ENCODE measurements around the gene KIFC3.
"Not testable (repeated sequence)": the region's sequence is repeated elsewhere in the genome, so short reads cannot be mapped to it uniquely, and the experiment has no call there.

Gene KIFC3

DNA sequence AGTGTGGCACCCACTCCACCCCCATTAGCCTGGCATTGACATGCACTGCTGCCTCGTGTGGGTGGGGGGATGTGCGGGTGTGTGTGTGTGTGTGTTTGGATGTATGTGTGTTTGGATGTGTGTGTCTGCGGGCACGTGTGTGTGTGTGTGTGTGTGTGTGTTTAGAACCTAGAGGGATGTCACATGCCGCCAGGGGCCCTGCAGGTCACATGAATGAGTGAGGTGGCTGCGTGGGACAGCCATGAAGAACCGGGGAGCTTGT is 57.7 kb downstream of the KIFC3 start:
- no peak for DNase-seq (ENCODE audit: insufficient read length, low spot score)
- FAIRE-seq: peak; percentile 86

- FAIRE-seq (no peak), DNase-seq (ENCODE audit: insufficient read length, low spot score) (no peak)
Observed at GRCh38 chr16:57743886-57744641, 58.2 kb downstream of the KIFC3 start.

DNA sequence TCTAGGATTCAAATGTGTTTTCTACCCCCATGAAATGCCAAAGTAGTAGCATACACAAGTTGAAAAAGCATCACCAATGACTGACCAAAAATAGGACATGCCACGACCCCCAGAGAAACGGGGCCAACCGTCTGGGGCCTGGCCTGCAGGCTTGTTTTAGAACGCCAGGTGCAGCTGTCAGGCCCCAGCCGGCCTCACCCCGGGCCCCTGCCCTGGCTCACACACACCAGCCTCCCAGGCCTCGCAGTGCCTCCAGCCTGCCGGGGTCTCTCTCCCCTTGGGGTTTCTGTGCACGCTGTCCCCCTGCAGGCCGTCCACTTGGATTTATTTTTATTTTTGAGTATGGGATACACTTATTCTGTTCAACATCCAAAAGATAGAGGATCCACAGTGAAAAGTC is 58.8 kb downstream of the KIFC3 start:
- no peak for FAIRE-seq
- no peak for DNase-seq (ENCODE audit: insufficient read length, low spot score)

DNA sequence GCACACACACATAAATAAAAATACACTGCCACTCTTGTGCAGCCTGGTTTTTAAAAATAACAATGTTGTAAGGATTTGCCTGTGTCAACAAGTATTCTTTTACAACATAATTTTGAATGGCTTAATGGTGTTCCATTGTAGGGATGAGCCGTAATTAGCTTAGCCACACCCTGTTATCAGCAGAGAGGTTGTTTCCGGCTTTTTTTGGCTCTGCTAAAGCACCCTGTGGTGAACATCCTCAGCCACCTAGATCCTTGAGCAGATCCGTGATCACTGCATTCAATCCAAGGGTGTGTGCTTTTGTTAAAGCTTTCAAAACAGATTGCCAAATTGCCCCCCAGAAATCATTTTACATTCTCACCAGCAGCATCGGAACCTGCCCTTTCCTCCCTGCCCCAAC is 59.7 kb downstream of the KIFC3 start:
- FAIRE-seq (no peak), DNase-seq (ENCODE audit: insufficient read length, low spot score) (no peak)

- DNase-seq (ENCODE audit: insufficient read length, low spot score) (no peak), FAIRE-seq (no peak)
Observed at GRCh38 chr16:57741660-57742191, 60.6 kb downstream of the KIFC3 start.

- DNase-seq (ENCODE audit: insufficient read length, low spot score) (no peak), FAIRE-seq (no peak)
Observed at GRCh38 chr16:57740423-57741071, 61.7 kb downstream of the KIFC3 start.

GRCh38 chr16:57739756-57740422 is 62.4 kb downstream of the KIFC3 start:
- DNase-seq (ENCODE audit: insufficient read length, low spot score): no peak
- no peak for FAIRE-seq

DNA sequence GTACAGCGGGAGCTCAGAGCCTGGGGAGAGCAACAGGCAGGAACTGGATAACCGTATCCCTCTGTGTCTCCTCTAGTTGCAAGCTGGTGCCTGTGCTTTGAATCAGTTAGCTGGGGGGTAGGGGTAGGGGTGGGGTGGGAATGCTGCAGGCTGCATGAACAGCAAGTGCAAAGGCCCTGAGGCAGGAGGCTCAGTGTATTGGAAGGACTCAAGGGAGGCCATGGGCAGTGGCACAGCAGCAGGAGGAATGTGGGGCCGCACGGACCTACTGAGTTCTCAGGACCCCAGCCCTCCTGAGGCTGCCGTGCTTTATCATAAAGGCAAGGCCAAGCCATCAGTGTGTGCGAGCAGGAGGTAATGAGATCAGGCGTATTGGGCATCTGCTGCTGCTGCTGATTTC is 63.4 kb downstream of the KIFC3 start:
- FAIRE-seq (no peak), DNase-seq (ENCODE audit: insufficient read length, low spot score) (no peak)

DNA sequence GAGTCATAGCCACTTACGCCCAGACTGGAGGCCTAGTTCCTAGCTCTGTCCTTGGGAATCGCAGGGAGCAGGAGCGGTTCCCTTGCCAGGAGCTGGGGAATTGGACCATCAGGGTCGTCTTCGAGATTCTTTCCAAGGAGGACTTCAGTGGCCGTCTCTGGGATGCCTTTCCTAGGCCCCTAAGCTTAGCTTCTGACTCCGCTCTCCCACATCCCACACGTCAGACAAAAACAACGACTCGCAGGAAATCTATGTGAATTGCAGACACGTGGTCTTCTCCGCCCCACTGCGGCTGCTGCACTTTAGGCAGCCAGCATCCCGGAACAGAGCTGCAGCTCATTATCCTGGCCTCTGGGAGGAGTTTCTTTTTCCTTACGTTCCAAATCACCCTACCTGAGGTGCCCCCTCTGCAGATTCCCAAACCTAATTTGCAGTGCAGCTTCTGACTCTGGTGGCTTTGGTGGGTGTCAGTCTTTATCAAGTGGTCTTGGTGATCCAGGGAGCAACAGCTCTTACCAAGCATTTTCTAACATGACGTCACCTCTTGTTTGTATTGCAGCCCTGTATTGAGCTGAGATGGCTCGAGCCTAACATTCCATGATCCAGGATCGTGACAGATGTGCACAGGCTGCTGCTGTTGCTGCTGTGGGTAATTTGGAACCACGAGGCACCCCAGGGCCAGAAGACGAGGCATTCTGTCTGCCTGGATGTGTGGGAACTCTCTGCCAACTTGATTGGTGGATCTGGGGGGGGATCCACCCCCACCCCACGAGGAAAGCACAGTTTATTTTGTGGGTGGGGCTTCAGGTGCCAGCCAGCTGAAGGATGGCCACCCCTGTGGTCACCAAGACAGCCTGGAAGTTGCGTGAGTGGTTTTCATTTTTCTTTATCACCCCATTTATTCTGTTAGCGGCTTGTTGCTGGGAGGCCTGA is 65.6 kb downstream of the KIFC3 start:
- FAIRE-seq (peak; percentile 57), DNase-seq (ENCODE audit: insufficient read length, low spot score) (peak; percentile 42)

DNA sequence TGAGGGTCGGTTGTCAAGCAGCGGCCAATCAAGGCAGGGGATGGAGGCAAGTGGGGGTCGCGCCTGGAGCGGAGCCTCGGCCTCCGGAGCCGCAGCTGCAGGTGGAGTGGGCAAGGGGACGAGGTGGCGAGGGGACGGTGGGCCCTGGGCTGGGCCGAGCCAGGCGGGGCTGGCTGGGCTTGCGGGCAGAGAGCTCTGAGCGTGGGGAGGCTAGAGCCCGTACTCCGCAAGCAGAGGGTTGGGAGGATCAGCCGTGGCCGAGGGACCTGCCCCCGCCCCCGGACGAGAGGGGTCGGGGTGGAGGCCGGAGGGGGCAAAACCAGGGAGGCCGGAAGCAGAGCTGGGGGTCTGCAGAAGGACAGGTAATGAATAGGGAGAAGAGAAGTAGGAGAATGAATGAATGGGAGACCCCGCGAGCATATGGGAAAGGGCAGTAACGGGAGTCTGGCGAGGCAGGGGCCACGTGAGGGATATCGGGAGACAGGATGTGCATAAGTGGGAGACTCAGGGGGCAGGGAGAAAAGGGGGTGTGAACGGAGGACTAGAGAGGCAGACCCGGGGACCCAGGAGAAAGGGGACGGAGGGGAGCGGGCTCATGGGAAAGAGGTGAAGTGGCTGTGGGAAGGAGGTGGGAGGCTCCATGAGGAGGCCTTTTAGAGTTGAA is 66.4 kb downstream of the KIFC3 start, which contains the start of gene KATNB1:
Gene KATNB1 (plus strand): TSS at position 16 of the 664 bp plus-strand sequence. CDS start 1,474 bp downstream, outside the sequence.
- FAIRE-seq (no peak), DNase-seq (ENCODE audit: insufficient read length, low spot score) (no peak)

- FAIRE-seq (peak; percentile 98), DNase-seq (ENCODE audit: insufficient read length, low spot score) (peak; percentile 99)
Observed at GRCh38 chr16:57734925-57735754, 67.2 kb downstream of the KIFC3 start.

GRCh38 chr16:57734308-57734924 is 67.9 kb downstream of the KIFC3 start:
- DNase-seq (ENCODE audit: insufficient read length, low spot score) (no peak), FAIRE-seq (no peak)

- DNase-seq (ENCODE audit: insufficient read length, low spot score) (no peak), FAIRE-seq (no peak)
Observed at GRCh38 chr16:57732714-57733113, 69.6 kb downstream of the KIFC3 start.

DNA sequence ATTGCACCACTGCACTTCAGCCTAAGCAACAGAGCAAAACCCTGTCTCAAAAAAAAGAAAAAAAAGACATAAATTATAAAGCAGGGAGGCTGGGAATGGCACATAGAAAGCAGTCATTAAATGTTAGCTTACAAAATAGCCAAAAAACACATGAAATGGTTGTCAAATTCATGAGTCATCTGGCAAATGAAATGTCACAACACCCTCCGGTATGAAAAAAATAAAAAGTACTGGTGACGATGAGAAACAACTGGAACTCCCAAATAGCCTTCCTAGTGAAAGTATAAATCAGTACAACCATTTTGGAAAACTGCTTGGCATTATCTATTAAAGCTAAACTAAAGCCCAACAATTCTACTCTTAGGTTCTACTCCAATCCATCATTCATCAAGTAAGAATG is 70.3 kb downstream of the KIFC3 start:
- FAIRE-seq (peak; percentile 51), DNase-seq (ENCODE audit: insufficient read length, low spot score) (no peak)

DNA sequence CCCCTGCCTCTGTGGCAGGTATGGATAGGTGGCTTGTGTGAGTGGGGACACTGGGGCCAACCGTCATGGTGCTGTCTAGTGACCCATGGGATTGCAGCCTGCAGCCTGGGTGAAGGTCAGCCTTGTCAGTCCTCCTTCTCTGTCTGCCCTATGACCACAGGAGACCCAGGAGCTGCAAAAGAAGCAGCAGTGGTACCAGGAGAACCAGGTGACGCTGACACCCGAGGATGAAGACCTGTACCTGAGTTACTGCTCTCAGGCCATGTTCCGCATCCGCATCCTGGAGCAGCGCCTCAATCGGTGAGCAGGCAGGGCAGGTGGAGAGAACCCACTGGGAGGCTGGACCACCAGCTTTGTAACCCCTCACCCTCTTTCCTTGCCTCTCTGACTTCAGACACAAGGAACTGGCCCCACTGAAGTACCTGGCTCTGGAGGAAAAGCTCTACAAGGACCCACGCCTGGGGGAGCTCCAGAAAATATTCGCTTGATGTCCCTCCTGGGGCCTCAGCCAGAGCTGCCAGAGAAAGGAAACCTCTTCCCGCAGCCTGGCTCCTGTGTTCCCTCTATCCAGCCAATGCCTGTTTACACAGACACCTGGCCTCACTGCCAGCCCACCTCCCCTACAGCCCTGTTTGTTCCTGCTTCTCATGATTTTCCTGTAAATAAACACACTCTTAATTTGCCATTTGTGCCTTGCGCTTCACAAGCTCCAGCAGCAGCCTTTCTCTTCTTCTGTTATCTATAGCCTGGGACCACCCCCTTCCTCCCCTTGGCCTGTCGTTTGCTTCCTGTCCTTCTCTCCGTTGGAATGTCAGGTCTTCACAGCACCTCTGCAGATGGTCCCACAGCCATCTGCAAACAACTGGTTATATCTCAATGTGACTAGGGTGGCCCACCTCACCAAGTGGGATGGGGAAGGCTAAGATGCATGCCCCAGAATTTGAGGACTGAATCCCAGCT is 71.2 kb downstream of the KIFC3 start:
- DNase-seq (ENCODE audit: insufficient read length, low spot score): no peak
- peak; percentile 28 for FAIRE-seq

DNA sequence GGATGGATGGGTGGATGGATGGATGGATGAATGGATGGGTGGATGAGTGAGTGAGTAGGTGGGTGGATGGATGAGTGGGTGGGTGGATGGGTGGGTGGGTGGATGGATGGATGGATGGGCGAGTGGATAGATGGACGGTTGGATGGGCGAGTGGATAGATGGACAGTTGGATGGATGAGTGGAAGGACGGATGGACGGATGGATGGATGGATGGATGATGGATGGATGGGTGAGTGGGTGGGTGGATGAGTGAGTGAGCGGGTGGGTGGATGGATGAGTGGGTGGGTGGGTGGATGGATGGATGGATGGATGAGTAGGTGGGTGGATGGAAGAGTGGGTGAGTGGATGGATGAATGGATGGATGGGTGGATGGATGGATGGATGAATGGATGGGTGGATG is 72.4 kb downstream of the KIFC3 start:
- not testable (repeated sequence) for DNase-seq (ENCODE audit: insufficient read length, low spot score)
- FAIRE-seq: peak; percentile 98

DNA sequence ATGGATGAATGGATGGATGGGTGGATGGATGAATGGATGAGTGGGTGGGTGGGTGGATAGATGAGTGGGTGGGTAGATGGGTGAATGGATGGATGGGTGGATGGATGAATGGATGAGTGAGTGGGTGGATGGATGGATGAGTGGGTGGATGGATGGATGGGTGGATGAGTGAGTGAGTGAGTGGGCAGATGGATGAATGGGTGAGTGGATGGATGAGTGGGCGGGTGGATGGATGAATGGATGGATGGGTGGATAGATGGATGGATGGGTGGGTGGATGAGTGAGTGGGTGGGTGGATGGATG is 73.2 kb downstream of the KIFC3 start:
- FAIRE-seq (no peak), DNase-seq (ENCODE audit: insufficient read length, low spot score) (no peak)

All from HTR-8/SVneo (cell line).